ENCODE measurements around the gene PDE4B. TPM values are rescaled to one million over a fixed set of nuclear protein-coding genes. Genes with fewer than 3 reads are reported as not detected.

Gene PDE4B
- polyA plus RNA-seq, 1 experiment, result 17.6 TPM

DNA sequence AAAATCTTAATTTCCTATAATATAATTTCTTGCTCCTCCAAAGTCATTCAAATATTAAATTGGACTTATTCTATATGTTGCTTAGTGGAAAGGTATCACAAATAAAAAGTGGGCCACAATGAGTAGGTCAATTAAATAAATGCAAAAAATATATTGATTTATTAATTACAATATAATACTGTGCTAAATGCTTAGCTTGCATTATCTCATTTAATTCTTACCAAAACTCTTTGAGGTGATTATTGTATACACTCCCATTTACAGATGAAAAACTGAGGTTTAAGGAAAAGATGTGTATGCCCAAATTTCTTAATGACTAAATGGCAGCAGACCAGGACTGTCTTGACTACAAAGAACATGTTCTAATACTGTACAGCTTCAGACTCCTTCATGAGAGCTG, 415.9 kb downstream of the PDE4B start:
- no peak for DNase-seq (ENCODE audit: low read depth, low spot score)
- TF ChIP-seq, protein P1, sequence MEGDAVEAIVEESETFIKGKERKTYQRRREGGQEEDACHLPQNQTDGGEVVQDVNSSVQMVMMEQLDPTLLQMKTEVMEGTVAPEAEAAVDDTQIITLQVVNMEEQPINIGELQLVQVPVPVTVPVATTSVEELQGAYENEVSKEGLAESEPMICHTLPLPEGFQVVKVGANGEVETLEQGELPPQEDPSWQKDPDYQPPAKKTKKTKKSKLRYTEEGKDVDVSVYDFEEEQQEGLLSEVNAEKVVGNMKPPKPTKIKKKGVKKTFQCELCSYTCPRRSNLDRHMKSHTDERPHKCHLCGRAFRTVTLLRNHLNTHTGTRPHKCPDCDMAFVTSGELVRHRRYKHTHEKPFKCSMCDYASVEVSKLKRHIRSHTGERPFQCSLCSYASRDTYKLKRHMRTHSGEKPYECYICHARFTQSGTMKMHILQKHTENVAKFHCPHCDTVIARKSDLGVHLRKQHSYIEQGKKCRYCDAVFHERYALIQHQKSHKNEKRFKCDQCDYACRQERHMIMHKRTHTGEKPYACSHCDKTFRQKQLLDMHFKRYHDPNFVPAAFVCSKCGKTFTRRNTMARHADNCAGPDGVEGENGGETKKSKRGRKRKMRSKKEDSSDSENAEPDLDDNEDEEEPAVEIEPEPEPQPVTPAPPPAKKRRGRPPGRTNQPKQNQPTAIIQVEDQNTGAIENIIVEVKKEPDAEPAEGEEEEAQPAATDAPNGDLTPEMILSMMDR (IDR thresholded peaks at IDR 0.05; ENCODE audit: low read depth, low read length), result no peak
- Histone ChIP-seq H3K27me3 (ENCODE audit: control insufficient read depth, insufficient read depth, low read length) (no peaks in the 10 kb centered on the region), H3K4me3 (ENCODE audit: low read depth, low read length) (no peak overlapping the region), H3K9me3 (ENCODE audit: control insufficient read depth, insufficient read depth, low read length) (peaks cover 9% of the 10 kb centered on the region), H3K27ac (ENCODE audit: low read depth, low read length) (no peak overlapping the region)
- POLR2A ChIA-PET, result no interaction called here
- CTCF ChIA-PET, result interaction anchor here (0.9 to 1.9 kb wide), 5 partner anchors 34 to 249 kb away, joined by 3 to 7 read pairs (median 4); no protein-coding TSS in a partner anchor

DNA sequence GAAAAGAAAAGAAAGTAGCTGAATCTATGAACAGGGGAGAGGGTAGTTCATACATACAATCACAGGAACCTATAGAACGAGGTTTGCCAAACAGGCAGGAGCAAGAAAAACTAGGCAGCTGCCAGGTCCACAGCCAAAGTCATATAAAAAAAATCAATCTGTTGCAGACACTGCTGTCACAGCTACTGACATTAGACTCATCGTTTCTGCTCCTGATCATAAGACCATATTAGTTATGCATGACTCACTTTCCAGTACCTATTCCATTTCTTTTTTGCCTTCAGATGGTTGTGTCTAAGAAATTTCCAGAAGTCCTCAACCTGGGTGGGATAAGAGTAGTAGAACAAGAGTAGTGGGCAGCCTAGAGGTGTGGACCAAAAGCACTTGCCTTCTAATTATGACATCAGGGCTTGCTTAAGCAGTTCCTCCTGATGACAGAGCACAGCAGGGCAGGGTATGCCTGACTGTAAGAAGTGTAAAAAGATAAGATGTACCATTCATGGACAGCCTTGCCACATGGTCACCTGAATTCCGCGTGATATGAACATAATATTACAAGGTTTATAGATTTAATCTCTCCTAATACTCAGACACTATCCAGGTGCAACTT, 418.0 kb downstream of the PDE4B start:
- TF ChIP-seq, protein P1 (IDR thresholded peaks at IDR 0.05; ENCODE audit: low read depth, low read length), result no peak
- Histone ChIP-seq H3K4me3 (ENCODE audit: low read depth, low read length) (no peak overlapping the region), H3K27ac (ENCODE audit: low read depth, low read length) (no peak overlapping the region), H3K27me3 (ENCODE audit: control insufficient read depth, insufficient read depth, low read length) (no peaks in the 10 kb centered on the region), H3K9me3 (ENCODE audit: control insufficient read depth, insufficient read depth, low read length) (no peaks in the 10 kb centered on the region)
- ChIA-PET POLR2A (no interaction called here), CTCF (no interaction called here)
- DNase-seq (ENCODE audit: low read depth, low spot score), result no peak

DNA sequence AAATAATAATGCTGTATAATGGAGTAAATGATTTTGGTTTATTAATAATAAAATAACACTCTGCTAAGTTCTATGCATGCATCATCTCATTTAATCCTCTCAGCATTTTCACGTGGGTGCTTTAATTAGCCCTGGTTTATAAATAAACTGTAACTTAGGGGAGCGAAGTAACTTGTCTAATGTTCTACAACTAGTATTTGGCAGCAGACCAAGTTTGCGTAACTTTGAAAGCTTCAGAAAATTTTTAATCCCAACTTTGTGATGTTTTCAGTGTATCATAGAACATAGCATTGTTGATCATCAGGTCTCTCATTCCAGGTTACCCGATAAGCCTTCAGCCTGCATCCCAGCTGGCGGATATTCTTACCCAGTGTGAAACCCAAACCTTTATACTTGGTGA, 418.8 kb downstream of the PDE4B start:
- no peak for DNase-seq (ENCODE audit: low read depth, low spot score)
- TF ChIP-seq, protein P1 (IDR thresholded peaks at IDR 0.05; ENCODE audit: low read depth, low read length), result no peak
- H3K27me3 ChIP-seq (ENCODE audit: control insufficient read depth, insufficient read depth, low read length), result no peaks in the 10 kb centered on the region
- POLR2A ChIA-PET, result no interaction called here
- H3K27ac ChIP-seq (ENCODE audit: low read depth, low read length), result no peak overlapping the region
- no peak overlapping the region for H3K4me3 ChIP-seq (ENCODE audit: low read depth, low read length)
- CTCF ChIA-PET, result no interaction called here
- no peaks in the 10 kb centered on the region for H3K9me3 ChIP-seq (ENCODE audit: control insufficient read depth, insufficient read depth, low read length)

DNA sequence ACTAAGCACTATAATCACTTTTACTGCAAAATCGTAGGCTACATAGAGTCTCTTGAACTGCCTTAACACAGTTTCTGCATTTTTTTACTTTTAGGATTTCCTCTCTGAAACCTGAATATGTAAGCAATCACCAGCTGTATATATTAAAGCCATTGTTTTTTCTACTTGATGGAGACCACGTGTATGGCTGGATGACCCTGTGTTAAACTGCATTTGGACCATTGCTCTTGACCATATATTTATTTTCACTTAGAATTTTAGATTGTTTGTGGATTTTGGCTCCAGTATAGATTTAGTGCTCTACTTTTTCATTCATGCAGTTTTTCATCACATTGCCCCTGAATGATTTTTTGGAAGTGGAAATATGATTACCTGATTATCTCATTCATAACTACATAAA, 420.8 kb downstream of the PDE4B start:
- Histone ChIP-seq H3K27me3 (ENCODE audit: control insufficient read depth, insufficient read depth, low read length) (no peaks in the 10 kb centered on the region), H3K27ac (ENCODE audit: low read depth, low read length) (no peak overlapping the region), H3K9me3 (ENCODE audit: control insufficient read depth, insufficient read depth, low read length) (no peaks in the 10 kb centered on the region), H3K4me3 (ENCODE audit: low read depth, low read length) (no peak overlapping the region)
- ChIA-PET CTCF (no interaction called here), POLR2A (no interaction called here)
- TF ChIP-seq, protein P1 (IDR thresholded peaks at IDR 0.05; ENCODE audit: low read depth, low read length), result no peak
- DNase-seq (ENCODE audit: low read depth, low spot score), result no peak

DNA sequence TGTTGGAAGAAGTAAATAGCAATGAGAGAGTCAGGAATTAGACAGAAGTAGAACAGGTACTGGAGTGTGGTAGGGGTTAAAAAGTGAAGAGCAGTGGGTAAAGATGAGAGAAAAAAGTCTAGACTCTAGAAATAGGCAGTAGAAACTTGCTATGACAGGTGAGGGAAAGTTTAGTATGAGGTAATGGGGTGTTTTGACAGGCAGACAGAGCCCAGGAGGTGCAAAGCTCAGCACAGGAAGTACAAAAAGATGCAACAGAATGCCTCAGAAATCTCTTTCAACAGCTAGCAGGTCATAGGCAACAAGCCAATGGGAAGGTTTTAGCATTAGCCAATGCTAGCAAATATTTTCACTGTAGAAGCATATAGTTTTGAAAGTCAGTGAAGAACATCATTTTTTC, 422.2 kb downstream of the PDE4B start:
- POLR2A ChIA-PET, result no interaction called here
- CTCF ChIA-PET, result interaction anchor here (1.2 kb wide), 1 partner anchor 28 kb away, joined by 5 read pairs; no protein-coding TSS in a partner anchor
- Histone ChIP-seq H3K4me3 (ENCODE audit: low read depth, low read length) (no peak overlapping the region), H3K9me3 (ENCODE audit: control insufficient read depth, insufficient read depth, low read length) (no peaks in the 10 kb centered on the region), H3K27me3 (ENCODE audit: control insufficient read depth, insufficient read depth, low read length) (no peaks in the 10 kb centered on the region), H3K27ac (ENCODE audit: low read depth, low read length) (no peak overlapping the region)
- no peak for DNase-seq (ENCODE audit: low read depth, low spot score)
- TF ChIP-seq, protein P1 (IDR thresholded peaks at IDR 0.05; ENCODE audit: low read depth, low read length), result no peak
